OCI-LY3 (cell line): ENCODE data around the gene HGF.
"Not testable (repeated sequence)": the region's sequence is repeated elsewhere in the genome, so short reads cannot be mapped to it uniquely, and the experiment has no call there.

Source experiments
- EZH2phosphoT487 ChIP-seq: fragments of 200-600 bp; shearing (Covaris generic); IDR thresholded peaks from 2 replicates; pipeline ENCODE4 v1.6.1; 2018; ENCODE audit warnings: antibody characterized with exemption, mixed run types, low read depth
- TF ChIP-seq, protein P1 (sequence below): fragments of 200-600, 300-600 bp; sonication (generic); IDR thresholded peaks from 2 replicates; pipeline ENCODE4 v1.5.1; 2014; ENCODE audit warnings: antibody characterized with exemption, low read length, low read depth

GRCh38 chr7:81812866-81813476, 43.1 kb upstream of the HGF start:
- TF ChIP-seq, protein P1, sequence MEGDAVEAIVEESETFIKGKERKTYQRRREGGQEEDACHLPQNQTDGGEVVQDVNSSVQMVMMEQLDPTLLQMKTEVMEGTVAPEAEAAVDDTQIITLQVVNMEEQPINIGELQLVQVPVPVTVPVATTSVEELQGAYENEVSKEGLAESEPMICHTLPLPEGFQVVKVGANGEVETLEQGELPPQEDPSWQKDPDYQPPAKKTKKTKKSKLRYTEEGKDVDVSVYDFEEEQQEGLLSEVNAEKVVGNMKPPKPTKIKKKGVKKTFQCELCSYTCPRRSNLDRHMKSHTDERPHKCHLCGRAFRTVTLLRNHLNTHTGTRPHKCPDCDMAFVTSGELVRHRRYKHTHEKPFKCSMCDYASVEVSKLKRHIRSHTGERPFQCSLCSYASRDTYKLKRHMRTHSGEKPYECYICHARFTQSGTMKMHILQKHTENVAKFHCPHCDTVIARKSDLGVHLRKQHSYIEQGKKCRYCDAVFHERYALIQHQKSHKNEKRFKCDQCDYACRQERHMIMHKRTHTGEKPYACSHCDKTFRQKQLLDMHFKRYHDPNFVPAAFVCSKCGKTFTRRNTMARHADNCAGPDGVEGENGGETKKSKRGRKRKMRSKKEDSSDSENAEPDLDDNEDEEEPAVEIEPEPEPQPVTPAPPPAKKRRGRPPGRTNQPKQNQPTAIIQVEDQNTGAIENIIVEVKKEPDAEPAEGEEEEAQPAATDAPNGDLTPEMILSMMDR = not testable (repeated sequence)
- TF ChIP-seq EZH2phosphoT487 = not testable (repeated sequence)
